Right hindlimb (tissue), 1 donor: ENCODE data around the gene JAZF1.

Experiments used
- DNase-seq: peaks from one replicate; pipeline ENCODE4 v3.0.0-alpha.2; 2018

The JAZF1 gene

DNA sequence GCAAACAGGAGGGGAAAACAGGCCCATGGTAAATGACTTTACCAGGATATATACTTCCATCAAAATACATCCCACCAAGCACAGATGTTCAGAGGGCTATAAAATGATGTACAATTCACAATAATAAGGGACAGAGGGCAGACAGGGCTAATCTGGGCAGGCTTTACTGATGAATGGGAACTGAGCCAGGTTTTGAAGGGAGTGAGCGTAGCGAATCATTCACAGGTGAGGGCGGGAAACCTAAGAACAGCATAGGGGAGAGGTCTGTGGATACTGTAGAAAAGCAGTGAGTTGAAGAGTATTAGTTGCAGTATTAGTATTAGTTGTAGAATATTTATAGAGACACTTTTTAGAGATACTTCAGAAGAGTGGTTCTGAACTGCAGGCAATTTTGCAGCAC is 180.8 kb downstream of the JAZF1 start:
- no peak for DNase-seq

GRCh38 chr7:27998382-27998781 is 182.2 kb downstream of the JAZF1 start:
- no peak for DNase-seq

- DNase-seq: no peak
Measured at GRCh38 chr7:27997188-27997707, 183.3 kb downstream of the JAZF1 start.

- no peak for DNase-seq
Measured at GRCh38 chr7:27996141-27996540, 184.5 kb downstream of the JAZF1 start.

- no peak for DNase-seq
Measured at GRCh38 chr7:27995228-27995627, 185.4 kb downstream of the JAZF1 start.

- no peak for DNase-seq
Measured at GRCh38 chr7:27994639-27995038, 186.0 kb downstream of the JAZF1 start.

- DNase-seq: no peak
Measured at GRCh38 chr7:27992755-27993493, 187.7 kb downstream of the JAZF1 start.

DNA sequence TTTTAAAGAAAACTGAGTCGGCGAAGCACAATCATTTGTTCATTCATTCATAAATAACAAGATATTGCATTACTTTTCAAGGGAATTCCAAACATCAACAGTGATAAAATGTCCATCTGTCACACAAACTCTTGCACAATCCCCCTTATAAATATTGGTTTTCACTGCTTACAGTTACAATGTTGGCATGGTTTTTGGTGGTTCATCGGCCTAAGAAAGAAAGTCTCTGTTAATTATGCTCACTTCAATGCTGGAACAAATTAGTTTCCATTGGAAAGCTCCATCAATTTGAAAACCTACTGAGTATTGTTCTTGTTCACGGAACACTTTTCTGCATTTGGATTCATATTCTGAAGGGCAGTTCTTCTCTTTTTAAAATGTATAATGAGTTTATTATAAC is 188.5 kb downstream of the JAZF1 start:
- no peak for DNase-seq

GRCh38 chr7:27991006-27991528 is 189.5 kb downstream of the JAZF1 start:
- no peak for DNase-seq

DNA sequence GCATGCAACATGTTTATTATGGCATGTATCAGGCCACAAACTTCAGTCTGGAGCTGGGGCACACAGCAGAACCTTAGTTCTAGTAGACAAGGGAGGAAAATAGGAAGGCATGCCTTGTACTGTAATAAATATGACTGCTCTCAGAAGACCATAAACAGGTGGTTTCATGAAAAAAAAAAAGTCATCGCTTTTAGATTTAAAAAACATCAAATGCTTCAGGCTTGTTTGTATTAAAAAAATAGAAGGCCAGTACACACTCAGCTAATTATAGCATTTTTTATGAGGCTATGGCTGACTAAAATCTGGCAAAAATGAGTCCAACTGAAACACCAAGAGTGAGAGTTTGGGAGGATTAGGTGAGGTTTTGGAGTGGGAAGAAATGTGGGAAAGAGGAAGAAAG is 204.1 kb downstream of the JAZF1 start:
- DNase-seq: no peak

DNA sequence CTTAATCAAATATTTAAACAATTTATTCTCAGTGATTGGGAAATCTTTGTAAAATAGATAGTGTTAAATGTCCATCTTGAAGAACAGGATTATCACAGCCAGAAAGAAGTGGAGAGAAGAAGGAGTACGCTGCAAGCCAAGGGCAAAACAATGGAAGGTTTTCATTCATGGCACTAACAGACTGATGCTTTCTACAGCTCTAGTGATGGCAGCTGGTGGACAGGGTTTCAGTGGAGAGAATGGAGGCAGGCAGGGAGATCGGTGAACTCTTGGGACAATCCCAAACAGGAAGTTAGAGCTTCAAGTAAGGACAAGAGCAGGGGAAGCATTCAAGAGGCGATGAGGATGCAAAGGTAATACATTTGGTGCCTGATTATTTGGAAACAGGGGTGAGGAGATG is 207.0 kb downstream of the JAZF1 start:
- DNase-seq: no peak

DNA sequence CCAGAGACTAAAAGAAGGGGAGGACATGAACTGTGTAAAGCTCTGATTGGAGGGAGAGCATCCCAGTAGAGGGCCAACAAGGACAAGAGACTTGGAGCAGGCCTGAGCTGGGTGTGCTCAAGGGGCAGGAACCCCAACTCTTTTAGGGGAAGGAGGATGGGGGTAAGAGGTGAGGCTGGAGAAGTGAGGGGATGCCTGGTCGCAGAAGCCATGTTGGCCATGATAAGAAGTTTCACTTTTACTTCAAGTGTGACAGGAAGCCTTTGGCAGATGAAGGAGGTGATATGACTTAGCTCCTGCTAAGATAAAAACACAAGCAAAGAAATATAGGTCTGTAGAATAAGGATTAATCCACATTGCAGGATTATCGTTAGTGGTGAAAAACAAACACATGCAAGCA is 208.3 kb downstream of the JAZF1 start:
- DNase-seq: no peak

DNA sequence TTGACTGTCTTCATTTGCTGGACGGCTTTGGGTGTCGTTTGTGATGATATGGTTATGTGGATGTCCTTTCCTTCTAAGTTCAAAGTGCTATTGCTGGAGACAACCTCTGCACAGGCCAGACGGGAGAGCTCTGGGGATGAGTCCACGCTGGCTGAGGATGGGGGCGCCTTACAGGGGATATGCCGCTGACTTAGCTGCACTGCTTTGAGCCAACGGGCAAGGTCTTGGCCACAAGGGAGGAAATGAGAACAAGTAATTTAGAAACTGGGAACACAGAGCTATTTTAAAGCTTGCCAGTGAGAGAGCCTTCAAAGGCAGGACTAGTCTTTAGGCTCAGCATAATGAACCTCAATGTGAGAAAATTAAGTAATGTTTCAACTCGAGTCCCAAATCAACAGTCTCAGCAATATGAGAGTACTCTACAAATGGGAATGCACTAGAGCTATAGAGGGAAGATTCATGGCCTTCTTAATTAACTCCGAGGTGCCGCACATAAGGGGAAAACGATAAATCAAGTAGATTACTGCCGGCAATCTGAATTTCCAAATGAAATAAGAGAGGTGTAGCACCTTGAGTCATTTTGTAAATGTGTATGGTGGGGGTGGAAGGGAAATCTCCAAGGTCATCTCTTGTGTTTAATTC is 209.3 kb downstream of the JAZF1 start:
- DNase-seq: peak; percentile 53

DNA sequence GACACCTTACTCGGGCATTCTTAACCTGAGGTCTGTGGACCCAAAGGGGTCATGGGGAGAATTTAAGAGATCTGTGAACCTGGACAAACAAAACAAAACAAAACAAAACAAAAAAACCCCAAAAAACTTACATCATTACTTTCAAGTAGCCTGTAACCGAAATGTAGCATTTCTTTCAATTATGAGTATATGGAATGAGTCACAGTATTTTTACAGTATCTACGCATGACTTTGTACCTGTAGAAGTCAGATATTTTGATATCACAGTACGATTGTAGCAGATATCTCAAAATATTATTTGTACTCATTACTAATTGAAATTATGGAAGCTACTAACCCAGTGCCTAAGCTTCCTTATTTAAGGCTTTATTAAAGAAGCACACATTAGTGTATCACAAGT is 210.2 kb downstream of the JAZF1 start:
- DNase-seq: no peak

DNA sequence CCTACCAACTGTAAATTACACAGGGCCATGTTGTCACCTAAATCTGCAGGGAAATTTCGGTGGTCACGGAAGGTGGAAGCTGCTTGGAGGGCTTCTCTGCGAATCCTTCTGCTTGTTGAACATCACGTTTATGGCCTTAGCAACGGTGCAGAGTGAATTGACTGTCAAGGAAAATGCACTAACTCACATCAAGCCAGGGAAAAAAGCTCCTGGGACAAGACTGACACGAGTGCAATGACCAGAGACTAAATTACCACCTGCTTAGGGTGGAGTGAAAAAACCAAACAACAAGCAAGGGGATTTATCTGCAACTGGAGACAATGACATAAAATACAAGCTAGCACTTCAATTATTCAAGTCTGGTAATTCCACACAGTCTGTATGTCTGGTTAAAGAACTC is 211.2 kb downstream of the JAZF1 start:
- no peak for DNase-seq

GRCh38 chr7:27967639-27968038 is 213.0 kb downstream of the JAZF1 start:
- no peak for DNase-seq

DNA sequence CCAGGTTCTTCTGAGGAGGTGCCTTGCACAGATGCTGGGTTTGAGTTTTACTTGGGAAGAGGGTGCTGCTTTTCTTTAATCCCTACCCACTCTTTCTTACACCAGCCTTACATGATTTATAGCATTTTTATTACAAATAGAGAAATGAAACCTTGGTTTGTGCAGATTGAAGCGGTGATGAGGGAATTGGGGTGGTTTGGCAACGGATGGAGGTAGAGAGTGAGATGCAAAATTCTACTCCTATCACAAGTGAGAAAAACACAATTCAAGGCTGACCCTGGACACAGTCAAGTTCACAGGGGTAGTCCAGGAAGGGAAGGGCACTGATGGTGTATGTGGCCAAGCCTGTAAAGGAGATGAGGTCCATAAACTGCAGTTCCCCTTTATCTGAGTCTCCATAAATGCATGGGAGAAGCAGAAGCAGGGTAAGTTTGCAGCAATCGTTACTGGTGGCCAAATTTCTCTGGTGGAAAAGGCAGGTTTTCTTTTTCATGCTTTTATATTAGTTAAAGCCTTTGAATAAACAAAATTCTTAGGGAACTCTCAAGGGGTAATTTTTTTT is 214.3 kb downstream of the JAZF1 start:
- no peak for DNase-seq

DNA sequence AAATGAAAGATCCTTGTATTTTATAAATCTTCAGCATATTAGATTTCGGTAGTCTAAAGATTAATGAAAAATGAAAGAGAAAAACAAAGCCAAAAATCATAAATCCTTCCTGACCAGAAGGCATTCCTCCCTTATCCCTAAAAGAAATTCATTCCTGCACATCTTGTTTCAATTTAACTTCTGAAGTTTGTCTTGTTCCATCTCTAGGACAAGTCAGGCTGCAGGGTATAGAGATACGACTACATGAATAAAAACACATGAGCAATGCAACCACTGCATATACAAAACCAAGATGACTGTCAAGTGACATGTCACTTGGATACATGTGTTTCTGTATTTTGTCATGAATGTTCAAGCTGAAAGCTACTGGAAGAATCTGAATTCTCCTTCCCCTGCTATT is 214.9 kb downstream of the JAZF1 start:
- no peak for DNase-seq

- no peak for DNase-seq
Measured at GRCh38 chr7:27964820-27965219, 215.8 kb downstream of the JAZF1 start.

- DNase-seq: no peak
Measured at GRCh38 chr7:27963056-27963455, 217.5 kb downstream of the JAZF1 start.

DNA sequence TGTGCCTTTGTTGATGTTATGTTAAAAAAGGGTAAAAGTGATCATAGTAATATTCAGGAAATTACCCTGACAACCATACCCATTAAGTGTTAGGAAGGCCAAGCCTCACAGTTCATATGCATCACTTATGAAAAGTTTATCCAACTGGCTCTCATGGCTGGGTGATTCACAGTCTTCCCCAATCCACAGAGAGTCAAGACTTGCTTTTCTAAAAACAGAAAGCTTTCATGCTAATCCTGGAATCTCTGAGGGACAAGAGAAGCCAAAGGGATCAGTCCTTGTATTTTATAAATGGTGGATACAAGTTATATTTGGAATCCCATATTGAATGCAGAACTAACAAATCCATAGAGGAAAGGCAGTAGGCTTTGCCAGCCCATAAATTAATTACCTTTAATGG is 218.3 kb downstream of the JAZF1 start:
- peak; percentile 13 for DNase-seq

DNA sequence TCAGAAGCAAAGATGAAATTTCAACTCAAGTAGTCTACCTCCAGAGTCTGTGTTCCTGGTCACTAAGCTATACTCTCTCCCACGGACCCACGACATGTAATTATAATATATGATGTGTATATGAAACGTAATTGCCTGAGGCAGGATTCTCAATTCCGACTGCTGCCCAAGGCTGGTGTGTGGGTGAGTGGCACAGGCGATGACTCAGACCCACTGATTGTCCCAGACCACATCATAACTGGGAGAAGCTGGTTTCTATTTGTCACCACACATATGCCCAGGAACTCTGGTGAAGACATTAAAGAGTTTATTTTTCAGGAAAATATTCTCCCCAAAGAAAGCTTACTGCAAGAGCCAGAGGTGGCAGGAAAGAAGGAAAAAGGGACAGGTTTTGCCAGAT is 219.3 kb downstream of the JAZF1 start:
- DNase-seq: peak; percentile 22

DNA sequence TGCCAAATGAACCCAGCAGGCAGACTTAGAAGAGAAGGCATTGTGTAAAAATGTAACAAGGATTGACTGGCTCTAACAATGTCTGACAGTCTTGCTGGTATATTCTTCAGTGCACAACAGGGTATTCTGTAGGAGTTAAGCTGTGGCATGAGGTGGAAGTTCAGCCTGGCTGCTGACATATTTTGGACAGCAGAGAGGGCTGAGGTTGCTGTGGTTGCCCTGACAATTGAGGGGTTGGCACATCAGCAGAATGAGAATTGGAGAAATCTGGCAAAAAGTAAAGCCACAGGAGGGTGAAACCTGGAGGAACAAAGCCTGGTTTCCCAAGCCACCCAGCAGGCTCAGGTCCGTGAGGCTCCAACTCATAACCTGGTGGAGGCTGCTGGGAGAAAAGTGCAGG is 220.2 kb downstream of the JAZF1 start:
- peak; percentile 16 for DNase-seq

DNA sequence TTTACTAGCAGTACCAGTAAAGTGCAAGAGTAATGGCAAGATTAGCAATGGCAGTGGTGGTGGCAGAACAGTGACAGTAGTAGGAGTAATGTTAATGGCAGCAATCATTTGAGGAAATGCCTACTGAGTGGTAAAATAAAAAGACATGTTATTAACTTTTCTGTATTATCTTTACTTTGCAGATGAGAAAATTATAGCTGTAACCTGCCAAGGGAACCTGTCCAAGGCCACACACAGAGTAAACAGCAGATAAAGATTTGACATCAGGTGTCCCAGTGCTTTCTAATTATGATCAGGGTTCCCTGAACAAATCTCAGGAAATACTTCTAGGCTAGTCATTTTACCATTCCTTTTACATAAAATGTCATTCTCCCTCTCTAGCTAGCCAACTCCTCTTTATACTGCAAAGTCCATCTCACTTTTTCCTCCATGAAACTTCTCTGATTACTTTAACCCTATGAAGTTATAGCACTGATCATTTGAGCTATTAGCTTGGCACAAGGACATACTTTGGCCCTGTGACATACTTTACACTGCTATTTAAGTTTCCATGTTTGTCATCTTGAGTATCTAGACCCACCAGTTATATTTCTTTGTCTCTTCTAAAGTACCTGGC is 221.6 kb downstream of the JAZF1 start:
- no peak for DNase-seq
